GM13976 (cell line): Measurements from ENCODE around the gene GTPBP1.

Source experiments
- DNase-seq: peaks from one replicate; pipeline ENCODE4 v3.0.0; 2012; ENCODE audit warnings: low spot score
- in situ Hi-C: fragments of 300-500 bp; cut with MboI; formaldehyde crosslinking; loops from one replicate; pipeline ENCODE4 v1.12.0; 2022; ENCODE audit warnings: low sequenced_read_pairs, mixed read lengths, inconsistent platforms; ENCODE audit not compliant: unreplicated experiment
- TF ChIP-seq, protein P1 (sequence below): IDR thresholded peaks from 2 replicates; pipeline ENCODE4 v1.5.1; 2012; ENCODE audit warnings: borderline replicate concordance, mild to moderate bottlenecking; ENCODE audit not compliant: insufficient read depth; ENCODE audit errors: extremely low read depth, missing control alignments, control extremely low read depth

The GTPBP1 gene

GRCh38 chr22:38751066-38751421, 45.3 kb downstream of the GTPBP1 start:
- TF ChIP-seq, protein P1, sequence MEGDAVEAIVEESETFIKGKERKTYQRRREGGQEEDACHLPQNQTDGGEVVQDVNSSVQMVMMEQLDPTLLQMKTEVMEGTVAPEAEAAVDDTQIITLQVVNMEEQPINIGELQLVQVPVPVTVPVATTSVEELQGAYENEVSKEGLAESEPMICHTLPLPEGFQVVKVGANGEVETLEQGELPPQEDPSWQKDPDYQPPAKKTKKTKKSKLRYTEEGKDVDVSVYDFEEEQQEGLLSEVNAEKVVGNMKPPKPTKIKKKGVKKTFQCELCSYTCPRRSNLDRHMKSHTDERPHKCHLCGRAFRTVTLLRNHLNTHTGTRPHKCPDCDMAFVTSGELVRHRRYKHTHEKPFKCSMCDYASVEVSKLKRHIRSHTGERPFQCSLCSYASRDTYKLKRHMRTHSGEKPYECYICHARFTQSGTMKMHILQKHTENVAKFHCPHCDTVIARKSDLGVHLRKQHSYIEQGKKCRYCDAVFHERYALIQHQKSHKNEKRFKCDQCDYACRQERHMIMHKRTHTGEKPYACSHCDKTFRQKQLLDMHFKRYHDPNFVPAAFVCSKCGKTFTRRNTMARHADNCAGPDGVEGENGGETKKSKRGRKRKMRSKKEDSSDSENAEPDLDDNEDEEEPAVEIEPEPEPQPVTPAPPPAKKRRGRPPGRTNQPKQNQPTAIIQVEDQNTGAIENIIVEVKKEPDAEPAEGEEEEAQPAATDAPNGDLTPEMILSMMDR, result no peak
- DNase-seq, result no peak
- in situ Hi-C loops, result no loop called here

- DNase-seq, result peak; percentile 87
- in situ Hi-C loops, result no loop called here
- TF ChIP-seq, protein P1, result no peak
Observed at GRCh38 chr22:38751422-38752346, 45.9 kb downstream of the GTPBP1 start.

GRCh38 chr22:38753948-38754750, 48.4 kb downstream of the GTPBP1 start:
- in situ Hi-C loops, result no loop called here
- TF ChIP-seq, protein P1, result no peak
- DNase-seq, result no peak

- TF ChIP-seq, protein P1, result no peak
- DNase-seq, result no peak
- in situ Hi-C loops, result no loop called here
Observed at GRCh38 chr22:38754751-38755154, 49.0 kb downstream of the GTPBP1 start.

DNA sequence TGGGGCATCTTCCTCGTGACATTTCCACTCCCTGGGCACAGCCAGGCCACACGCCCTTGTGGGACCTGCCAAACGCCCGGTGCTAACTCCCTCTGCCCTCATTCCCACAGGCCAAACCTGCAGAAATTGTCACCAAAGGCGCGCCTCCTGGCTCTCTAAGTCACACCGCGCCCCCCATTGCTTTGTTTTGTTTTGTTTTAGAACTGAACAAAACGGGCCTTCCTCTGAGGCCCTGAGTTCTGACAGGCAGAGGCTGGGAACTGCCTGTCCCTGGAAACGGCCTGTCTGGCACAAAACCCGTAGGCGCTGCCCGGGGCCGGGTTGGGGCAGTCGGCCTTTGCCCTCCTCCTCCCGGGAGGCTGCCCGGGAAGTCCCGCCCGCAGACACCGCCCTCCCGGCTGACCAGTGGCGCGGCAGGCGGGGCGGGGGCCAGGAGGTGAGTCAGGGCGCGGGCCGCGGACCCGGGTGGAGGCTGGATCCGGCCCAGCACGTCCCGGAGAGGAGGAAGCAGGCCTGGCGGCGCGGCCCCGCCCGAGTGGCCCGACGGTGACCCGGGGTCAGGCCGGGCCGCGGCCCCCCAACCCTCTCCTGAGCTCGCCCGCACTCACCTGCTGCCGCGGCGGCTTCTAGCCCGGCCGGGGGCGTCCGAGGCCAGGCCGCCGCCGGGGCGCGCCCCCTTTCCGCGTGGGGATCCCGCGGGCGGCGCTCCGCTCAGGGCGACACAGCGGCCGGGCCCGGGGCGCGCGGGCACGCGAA, 49.6 kb downstream of the GTPBP1 start:
- in situ Hi-C loops, result no loop called here
- DNase-seq, result peak; percentile 81
- TF ChIP-seq, protein P1, result no peak

- in situ Hi-C loops, result no loop called here
- TF ChIP-seq, protein P1, result no peak
- peak; percentile 99 for DNase-seq
Observed at GRCh38 chr22:38755911-38756532, 50.3 kb downstream of the GTPBP1 start, which contains the start of gene SUN2. Gene SUN2 (minus strand): TSS chr22:38755998. CDS start chr22:38752628, 3,370 bp downstream.
